Measurements from ENCODE around the gene LEFTY2.
"Not testable (repeated sequence)": the region's sequence is repeated elsewhere in the genome, so short reads cannot be mapped to it uniquely, and the experiment has no call there.

Gene LEFTY2

DNA sequence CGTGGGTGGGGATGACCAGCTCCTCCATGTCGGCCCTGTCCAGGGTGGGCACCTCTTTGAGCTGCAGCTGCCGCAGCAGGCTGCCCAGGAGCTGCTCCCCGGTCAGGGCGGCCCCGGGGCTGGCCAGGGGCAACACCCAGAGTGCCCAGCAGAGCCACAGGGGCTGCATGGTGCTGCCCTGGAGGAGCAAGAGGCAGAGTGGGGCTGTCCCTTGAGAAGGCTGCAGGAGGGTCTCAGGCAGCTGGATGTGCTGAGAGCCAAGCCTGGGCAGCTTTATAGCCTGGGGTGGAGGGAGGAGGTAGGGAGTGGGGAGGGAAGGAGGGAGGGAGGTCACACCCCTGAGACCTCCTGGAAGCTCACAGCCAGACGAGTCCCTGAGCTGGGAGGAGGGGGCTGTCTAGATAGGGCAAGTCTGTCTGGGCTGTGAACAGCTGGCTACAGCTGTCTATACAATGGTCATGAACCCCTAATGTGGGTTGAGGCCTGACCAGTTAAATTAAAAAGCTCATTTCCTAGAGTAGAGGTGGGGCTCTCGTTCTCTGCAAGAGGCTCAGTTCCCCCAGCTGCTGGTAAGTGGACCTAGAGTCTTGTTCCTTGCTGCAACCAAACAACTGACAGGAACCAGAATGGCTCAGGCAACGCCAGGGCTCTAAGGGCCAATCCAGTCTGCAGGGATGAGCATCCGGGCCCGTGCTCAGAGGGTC is 52.0 kb downstream of the LEFTY2 start, which contains the start of gene LEFTY1:
TSS of gene LEFTY1 (minus strand) at position 249 of the 704 bp plus-strand sequence. CDS start at position 169, 80 bp downstream.
- no peak for DNase-seq
- in situ Hi-C loops (cut with MboI; ENCODE audit: low pct_unique_long_range_greater_than_20kb, low sequenced_read_pairs) = no loop called here

DNA sequence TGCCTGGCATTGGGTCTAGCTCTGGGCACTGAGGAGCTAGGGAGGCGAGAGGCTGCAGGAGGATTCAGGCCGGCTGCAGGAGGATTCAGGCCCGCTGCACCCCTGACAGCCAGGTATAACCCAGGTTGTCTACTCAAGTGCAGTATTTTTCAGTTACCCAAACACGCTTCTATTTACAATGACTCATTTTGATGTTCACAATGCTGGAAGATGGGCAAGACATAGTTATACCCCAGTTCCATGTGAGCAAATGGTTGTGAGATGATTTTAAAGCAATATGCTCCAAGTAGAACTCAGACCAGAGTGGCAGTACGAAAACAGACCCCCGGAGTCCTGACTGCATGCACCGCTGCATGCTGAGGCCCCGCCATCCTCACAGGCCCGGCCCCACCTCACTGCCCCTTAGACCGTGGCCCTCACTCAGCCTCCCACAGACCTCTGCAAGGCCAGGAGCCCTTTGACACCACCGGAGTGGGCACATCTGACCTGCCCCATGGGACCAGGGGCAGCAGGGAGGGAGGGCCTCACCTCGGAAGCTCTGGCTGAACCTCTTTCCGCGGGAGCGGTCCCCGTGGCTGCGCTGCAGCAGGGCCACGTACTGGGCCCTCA is 52.6 kb downstream of the LEFTY2 start:
- no peak for DNase-seq
- in situ Hi-C loops (cut with MboI; ENCODE audit: low pct_unique_long_range_greater_than_20kb, low sequenced_read_pairs) = no loop called here

DNA sequence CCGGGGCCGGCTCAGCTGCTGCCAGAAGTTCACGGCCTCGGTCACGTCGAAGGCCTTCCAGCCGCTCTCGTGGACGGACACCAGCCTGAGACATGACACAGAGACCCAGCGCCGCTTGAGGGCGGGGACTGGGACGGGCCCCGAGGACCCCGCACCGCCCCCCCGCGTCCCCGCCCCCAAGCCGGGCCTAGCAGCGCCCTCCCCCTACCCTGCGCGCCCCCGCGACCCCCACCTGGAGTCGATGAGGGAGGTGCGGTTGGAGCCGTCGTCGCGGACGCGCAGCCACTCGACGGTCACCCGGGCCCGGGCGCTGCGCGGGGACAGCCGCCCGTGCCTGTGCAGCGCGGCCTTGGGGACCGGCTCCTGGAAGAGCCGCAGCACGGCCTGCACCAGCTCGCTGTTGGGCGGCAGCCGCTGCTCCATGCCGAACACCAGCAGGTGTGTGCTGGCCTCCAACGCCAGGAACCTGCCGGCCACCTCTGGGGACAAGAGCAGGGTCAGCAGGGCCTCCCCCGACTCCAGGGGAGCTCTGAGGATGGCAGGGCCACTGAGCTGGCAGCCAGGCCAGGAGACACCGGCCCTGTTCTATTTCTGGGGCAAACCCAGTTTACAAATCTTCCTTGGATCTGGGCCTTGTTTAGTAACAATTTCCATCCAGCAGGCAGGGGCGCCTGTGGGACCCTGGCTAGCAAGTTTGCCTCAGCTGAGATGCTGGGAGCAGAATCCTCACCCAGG is 53.3 kb downstream of the LEFTY2 start:
- DNase-seq; in situ Hi-C loops (cut with MboI; ENCODE audit: low pct_unique_long_range_greater_than_20kb, low sequenced_read_pairs): not testable (repeated sequence)

DNA sequence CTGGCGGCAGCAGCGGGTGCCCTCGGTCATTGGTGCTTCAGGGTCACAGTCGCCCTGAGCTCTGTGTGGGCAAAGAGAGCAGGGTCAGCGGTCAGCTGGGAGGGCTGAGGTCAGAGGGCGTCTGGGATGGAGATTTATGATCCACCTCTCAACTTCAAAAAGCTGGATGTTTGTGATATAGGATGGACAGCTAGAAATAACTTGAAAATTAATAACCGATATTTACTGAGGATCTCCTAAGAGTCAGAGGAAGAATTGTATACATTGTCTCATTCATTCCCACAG is 54.0 kb downstream of the LEFTY2 start:
- in situ Hi-C loops (cut with MboI; ENCODE audit: low pct_unique_long_range_greater_than_20kb, low sequenced_read_pairs) = no loop called here
- no peak for DNase-seq

All from KBM-7 (cell line).